T-helper 22 cell (primary cell): ENCODE results near the gene MAP3K13.

Source experiments
- DNase-seq: peaks from one replicate; pipeline ENCODE4 v3.0.0-alpha.2; 2020; ENCODE audit warnings: low read depth

The MAP3K13 gene, protein sequence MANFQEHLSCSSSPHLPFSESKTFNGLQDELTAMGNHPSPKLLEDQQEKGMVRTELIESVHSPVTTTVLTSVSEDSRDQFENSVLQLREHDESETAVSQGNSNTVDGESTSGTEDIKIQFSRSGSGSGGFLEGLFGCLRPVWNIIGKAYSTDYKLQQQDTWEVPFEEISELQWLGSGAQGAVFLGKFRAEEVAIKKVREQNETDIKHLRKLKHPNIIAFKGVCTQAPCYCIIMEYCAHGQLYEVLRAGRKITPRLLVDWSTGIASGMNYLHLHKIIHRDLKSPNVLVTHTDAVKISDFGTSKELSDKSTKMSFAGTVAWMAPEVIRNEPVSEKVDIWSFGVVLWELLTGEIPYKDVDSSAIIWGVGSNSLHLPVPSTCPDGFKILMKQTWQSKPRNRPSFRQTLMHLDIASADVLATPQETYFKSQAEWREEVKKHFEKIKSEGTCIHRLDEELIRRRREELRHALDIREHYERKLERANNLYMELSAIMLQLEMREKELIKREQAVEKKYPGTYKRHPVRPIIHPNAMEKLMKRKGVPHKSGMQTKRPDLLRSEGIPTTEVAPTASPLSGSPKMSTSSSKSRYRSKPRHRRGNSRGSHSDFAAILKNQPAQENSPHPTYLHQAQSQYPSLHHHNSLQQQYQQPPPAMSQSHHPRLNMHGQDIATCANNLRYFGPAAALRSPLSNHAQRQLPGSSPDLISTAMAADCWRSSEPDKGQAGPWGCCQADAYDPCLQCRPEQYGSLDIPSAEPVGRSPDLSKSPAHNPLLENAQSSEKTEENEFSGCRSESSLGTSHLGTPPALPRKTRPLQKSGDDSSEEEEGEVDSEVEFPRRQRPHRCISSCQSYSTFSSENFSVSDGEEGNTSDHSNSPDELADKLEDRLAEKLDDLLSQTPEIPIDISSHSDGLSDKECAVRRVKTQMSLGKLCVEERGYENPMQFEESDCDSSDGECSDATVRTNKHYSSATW

GRCh38 chr3:185362850-185363661, at the start of gene MAP3K13:
MAP3K13 (plus strand) TSS chr3:185363136; CDS start chr3:185428582, 65,446 bp downstream.
- DNase-seq, result no peak

DNA sequence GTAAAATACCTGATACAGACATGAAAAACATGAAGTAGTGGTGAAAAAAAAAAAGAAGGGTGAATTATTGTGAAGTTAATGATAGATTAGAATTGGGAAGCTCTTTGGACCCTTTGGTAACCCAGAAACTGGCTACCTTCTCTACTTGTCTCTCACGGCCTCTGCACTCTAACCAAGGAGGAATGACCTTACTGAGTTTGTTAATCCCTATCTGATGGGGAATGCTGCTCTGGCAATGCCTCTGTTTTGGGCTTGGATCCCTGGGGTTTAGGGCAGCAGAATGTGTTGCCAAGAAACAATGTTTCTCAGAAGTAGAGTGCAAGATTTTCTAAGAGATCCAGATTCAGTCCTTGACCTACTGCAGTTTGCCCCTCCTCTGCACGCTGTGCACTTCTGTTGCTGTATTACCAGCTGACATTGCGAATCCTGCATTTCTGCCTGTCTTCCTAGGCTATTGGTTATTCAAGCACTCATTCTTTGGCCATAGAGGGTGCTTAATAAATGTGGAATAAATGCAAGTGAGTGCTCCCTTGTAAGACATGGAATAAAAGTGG, 49.2 kb upstream of the MAP3K13 start:
- no peak for DNase-seq

DNA sequence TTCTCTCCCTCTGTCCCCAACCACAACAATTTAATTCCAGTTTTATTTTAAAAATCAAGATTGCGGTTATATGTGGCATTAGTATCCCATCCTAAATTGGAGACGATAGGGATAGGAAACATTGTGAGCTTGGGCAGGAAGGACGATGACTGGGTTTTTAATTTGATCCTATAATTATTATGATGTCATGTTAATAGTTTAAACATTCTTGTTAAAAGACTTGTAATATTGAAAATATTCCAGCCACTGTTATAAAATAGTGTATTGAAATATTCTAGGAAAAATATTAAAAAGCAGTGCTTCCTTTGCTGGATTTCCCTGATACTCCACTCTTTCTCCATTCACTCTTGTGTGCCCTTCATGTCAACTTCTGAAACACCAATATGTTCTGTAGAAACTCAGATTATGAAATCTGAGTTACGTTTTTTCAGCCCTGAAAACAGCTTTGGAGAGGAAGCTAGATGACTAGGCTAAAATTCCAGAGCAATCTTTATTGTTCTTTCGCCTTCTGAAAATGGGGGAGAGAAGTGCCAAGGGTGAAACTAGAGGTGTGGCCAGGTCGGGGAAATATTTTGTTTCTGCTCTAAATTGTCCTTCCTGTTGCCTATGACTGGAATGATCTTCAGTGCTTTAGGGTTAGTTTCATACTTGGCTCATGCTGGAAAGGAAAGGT, 46.1 kb upstream of the MAP3K13 start:
- DNase-seq, result no peak

DNA sequence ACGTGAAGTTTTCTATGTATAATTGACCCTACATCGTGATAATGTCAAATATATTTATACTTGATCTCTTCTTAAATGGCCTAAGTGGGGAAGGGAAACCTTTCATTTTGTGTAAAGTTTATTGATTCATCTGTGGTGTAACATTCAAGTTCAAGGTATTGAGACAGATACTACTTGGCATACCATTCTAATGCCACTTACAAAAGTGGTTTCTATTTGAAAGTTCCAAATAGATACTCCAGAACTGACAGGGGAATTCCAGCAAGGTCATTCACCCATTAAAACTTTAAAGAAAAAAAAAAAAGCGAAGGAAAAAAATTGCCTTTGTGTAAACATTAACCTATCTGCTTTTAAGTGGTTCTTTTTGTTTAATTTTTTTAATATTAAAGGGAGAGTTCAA, 45.3 kb upstream of the MAP3K13 start:
- no peak for DNase-seq

DNA sequence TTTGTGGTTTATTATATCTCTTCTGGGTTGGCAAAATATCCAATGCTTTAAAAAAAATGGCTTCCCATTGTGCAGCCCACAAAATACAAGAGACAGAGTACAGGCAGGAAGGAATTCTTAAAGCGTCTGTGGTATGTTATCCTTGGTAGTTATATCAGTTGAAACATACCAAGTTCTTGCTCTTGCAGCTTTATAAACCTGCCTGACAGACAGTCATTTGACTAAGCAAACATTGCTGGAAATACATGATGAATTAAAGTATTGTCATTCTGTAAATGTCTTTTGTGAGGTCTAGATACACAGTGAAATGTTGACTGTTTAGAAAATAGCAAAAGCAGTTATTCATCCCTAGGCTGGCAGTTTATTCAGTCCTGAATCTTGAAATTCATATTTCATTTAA, 44.8 kb upstream of the MAP3K13 start:
- DNase-seq, result no peak

DNA sequence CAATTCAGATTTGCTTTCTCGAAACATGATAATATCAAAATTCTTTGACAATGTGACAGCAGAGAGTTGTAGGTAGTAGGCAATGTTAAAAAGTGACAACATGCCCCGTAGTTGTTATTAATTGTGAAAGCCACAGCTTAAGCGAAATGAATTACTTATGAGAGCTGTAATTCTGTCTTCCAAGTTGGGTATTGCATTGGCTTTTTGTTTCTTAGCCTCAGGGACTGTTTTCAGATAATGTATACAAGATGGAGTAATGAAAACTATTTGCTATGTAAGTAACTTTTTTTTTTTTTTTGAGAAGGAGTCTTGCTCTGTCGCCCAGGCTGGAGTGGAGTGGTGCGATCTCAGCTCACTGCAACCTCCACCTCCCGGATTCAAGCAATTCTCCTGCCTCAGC, 43.1 kb upstream of the MAP3K13 start:
- no peak for DNase-seq

GRCh38 chr3:185320949-185321348, 42.0 kb upstream of the MAP3K13 start:
- no peak for DNase-seq

DNA sequence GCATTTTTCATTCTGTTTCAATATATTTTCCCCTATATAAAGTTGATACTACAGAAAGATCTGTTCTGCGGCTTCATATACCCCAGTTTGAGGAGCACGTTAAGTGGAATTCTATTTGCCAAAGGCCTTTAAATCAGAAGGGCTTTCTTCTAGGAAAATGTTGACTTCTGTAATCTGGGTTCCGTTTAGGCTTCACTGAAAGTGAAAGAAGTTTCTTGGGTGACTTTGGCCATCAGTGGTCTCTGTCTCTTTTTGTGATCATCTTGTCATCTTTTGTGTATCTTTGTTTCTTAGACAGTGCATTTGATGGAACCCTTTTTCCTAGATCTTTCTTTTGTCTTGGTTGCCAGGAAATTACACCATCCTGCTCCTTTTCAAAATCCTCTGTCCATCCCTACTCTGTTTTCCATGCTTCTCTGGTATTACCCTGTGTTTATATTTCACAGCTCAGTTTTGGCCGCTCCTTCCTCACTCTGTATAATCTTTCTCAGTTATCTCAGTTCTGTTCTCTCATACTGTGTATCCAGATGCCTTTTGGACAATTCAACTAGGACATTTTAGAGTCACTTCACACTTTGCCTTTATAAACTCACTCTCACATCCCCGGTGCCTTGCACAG, 40.7 kb upstream of the MAP3K13 start:
- DNase-seq, result no peak

DNA sequence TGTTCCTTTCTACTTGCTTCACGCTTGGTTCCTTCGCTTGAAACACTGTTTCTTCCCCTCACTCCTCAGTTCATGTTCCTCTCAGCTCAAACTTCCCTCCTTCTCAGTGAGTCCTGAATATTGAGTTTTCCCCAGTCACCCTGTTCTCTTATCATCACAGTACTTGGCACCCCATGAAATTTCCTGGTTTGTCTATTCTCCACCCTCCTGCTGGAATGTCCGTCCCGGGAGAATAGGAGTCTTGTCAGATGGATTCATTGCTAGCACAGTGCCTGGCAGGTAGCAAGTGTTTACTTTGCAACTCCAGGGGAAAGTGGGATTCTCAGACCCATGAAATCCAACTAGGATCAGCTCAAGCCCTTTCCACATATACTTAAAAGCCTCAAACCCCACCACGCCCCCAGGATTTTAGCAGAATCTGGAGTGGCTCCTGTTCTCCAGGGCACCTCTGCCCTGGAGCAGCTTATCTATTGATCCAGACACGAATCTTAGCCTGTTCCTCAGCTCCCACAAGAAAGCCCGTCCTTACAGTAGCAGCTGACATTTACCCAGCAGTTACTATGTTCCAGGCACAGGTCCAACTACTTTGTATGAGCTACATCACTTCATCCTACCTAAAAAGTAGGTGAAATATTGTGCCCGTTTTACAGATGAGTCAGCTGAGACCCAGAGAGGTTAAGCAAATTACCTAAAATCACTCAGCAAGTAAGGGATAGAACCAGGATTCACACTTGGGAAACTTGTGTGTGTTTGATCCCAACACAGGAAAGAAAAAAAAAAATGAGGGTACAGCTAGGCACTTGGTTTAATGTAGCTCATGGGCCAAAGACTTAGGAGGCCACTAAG, 36.8 kb upstream of the MAP3K13 start:
- no peak for DNase-seq

GRCh38 chr3:185327062-185327461, 35.9 kb upstream of the MAP3K13 start:
- no peak for DNase-seq

DNA sequence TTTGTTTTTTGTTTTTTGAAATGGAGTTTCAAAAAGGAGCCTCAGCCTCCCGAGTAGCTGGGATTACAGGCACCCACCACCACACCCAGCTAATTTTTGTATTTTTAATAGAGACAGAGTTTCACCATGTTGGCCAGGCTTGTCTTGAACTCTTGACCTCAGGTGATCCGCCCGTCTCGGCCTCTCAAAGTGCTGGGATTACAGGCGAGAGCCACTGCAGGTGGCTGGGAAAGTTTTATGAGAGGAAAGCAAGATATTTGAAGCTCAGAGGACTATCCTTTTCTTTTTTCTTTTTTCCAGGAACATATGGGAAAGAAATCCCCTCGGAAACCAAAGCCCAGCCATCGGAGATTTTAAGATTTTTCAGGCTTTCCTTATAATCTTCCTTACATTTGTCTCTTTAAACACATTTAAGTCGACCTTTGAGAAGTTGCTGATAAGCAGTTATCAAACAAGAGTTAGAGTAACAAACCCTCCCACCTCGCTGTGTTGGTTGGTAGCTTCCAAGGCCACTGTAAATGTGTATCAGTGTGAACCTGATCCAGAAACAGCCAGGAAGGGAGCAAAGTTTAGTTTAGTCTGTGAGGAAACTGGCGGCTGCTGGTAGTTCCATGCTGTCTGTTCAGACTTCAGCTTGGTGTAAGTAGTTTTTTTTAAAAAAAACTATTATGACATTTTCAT, 34.5 kb upstream of the MAP3K13 start:
- DNase-seq, result no peak

- DNase-seq, result no peak
Measured at GRCh38 chr3:185330238-185330637, 32.7 kb upstream of the MAP3K13 start.

DNA sequence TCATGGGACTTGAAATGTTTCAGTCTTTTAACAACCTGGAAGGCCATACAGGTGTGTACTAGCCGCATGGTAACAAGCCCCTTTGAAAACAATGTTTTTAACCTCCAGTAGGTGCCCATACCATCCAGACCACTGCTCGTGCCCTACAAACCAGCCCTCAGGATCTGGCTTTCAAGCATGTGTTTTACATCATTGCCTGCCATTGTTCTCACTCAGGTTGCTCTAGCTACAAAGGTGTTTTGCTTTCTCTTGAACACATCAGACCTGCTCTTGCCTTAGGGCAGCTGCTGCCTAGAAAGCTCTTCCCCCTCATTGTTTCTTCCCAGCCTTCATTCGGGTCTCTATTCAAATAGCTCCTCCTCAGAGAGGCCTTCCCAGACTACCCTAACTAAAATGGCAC, 32.3 kb upstream of the MAP3K13 start:
- no peak for DNase-seq

GRCh38 chr3:185332026-185332735, 30.8 kb upstream of the MAP3K13 start:
- DNase-seq, result no peak

DNA sequence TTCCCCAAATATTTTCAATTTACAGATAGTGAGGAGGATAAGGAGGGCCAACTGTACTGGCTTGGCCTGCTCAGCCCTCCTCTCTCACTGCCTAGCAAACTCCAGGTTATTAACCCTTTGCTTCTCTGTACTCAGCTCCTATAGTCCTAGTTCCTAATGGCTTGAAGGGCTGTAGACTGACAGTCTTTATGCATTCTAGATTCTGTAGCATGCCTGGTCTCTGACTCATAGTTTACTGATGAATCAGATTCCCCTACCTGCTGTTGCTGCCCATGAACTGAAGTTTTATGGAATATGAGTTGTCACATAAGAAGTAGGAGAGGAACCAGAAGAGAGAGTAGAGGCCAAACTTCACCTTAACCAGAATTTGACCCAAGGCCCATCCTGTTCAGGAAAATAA, 27.1 kb upstream of the MAP3K13 start:
- DNase-seq, result no peak

DNA sequence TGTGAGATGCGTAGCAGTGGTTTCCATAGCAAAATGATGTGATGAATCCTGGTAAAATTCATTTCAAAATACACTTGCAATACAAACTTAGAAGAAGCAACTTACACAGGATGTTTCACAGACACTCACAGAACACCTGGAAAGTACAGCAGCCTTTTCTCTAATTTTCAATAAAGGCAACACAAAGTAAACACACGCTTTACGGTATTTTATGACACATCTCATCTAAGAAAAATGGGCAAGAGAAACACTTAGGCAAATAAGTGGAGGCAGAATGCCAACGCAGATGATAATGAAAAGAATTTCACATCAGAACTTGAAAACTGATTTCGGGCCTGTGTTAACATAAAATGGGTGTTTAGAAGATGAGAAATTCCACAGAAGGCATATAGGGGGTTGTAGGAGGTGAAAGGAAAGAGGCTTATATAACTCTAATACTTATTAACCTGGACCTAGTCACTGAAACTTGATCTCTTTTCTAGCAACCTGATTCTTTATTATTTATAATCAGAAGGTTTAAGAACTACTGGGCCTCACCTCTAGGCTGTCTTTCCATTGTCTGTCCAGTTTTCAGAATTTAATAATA, 25.6 kb upstream of the MAP3K13 start:
- no peak for DNase-seq

DNA sequence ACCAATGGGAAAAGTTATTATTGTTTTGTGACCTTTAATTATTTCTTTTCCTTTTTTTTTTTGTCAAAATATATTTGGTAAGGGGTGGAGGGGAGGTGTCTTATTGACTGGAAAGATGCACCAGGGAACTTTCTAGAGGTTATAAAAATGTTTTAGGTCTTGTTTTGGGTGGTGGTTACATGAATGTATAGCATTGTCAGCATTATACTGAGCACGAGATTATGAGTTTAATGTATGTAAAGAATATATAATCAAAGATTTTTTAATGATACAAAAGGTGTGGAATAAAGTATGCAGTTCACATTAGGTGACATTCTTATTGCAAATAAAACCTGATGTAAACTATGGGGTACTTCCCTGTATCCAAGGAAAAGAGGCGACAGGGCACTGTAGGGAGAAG, 23.0 kb upstream of the MAP3K13 start:
- DNase-seq, result no peak

DNA sequence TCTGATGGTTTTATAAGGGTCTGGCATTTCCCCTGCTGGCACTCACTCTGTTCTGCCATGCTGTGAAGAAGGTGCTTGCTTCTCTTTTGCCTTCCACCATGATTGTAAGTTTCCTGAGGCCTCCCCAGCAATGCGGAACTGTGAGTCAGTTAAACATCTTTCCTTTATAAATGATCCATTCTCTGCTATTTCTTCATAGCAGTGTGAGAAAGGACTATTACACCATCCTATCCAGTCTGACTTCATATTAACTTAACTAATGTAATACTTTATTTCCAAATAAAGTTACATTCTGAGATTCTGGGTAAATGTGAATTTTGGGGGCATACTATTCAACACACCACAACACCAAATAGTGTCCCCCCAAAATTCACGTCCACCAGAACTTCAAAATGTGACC, 22.2 kb upstream of the MAP3K13 start:
- no peak for DNase-seq
